GM18868 (cell line): ENCODE measurements around the gene HPSE2.

Source experiments
- ATAC-seq: cut with Tn5 transposase; IDR thresholded peaks from one replicate; pipeline ENCODE4 v1.9.1; 2021; ENCODE audit warnings: mild to moderate bottlenecking, moderate library complexity; ENCODE audit not compliant: unreplicated experiment

HPSE2 gene

DNA sequence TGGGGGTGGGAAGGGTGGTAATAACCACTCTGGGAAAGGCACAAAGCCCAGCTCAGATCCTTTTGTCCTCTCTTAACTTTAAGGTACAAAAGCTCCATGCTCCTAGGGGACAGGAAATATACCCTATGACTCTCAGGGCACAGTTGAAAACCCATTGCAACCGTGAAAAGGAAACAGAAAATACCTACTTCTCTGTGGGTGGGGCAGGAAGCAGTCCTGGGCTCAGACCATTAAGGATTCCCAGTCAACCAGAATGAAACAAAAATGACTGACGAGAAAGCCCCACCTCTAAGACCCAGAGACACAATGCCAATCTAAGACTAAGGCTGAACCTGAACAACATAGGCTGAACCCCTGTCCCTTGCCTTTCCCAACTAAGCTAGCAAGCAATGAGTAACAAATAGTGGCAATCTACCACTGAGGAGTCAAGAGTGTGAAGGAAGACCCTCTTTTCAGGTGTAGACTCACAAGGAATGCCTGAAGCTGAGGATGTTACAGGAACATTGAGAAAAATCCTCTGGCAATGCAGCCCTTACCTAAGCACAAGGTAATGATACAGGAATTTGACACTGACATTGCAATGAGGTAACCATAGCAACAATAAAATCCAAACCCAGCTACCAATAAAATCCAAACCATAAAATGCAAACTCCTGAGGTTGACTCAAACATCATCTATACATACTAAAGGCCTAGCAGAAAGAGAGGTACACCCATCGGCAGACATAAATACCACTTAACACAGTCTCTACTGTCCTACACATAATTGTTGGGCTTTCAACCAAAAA, 380.1 kb downstream of the HPSE2 start:
- ATAC-seq, result no peak

DNA sequence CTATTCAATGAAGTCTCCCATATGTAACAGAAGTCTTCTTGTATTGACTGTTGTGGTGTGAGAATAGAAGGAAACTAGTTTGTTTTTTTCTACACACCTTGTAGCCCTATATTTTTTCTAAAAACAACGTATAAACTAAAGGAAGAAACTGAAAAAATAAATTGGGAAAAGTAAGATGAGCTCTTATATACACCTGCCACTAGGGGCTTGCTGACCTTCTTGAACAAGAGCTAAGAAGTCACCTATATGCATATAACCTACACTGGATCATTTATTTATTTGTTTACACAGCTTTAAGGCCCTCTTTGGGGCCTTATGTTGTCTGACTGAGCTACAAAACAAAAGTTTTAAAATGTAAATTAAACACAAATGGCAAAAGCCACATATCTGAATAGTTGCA, 383.0 kb downstream of the HPSE2 start:
- no peak for ATAC-seq

DNA sequence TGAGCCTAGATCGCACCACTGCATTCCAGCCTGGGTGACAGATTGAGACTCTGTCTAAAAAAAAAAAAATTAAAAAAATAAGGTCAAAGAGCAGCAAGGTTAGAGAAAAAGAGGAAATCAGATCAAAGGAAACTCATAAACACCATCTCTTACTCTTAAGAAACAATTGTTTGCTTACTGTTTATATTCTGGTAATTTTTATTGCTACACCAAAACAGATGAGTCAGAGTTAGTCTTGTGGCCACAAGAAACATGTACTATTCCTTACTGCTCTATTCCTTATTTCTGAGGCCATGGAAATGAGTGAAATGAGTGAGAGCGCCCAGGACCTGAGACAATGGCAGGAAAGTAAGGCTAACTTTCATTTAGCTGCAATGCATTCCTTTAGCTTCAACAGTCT, 387.3 kb downstream of the HPSE2 start:
- no peak for ATAC-seq

DNA sequence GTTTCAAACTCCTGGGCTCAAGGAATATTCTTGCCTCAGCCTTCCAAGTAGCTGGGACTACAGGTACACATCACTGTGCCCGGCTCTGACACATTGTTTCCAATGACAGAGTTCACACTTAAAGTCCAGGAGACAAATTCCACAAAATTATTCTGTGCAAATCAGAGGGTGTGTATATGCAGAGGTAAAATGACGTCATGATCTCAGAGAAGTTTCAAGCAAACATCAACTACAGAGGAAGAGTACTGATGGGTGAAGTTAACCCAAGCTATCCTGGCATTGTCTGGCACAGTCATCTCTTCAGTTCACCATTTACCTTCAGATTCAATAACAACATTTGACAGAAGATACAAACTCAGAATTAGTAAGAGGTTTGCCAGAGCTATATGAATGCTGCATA, 388.9 kb downstream of the HPSE2 start:
- no peak for ATAC-seq

DNA sequence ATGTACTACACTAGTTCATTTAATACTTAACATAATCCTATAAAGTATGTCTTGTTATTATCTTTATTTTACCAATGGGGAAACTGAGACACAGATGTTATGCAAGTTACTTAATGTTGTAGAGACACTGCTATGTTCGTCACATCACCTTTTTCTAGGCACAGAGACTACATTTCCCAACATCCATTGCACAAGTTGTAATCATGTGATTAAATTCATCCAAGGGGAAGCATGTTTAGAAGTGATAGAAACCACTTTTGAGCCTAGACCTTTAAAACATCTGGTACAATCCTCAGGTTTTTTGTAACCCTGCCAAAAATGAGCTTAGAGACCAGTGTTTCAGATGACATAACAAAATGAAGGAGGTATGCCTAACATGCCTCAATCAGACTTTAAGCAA, 402.1 kb downstream of the HPSE2 start:
- no peak for ATAC-seq

DNA sequence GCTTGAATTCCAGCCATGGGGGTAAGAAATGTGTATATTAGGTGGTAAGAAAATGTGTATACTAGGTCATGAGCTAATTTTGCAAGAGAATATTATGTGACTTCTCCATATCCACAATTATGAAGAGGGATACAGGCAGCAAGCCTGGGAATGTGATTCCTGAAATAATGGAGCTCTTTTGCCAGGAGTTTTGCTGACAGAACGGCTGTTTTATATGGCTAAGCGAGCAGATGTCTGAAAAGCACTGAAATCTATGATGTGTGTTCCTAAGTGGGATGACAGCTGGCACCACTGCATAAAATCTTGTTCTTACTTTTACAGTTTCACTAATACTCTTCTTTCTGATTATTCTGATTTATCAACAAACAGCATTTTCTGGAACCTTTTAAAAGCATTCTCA, 402.9 kb downstream of the HPSE2 start:
- ATAC-seq, result no peak

DNA sequence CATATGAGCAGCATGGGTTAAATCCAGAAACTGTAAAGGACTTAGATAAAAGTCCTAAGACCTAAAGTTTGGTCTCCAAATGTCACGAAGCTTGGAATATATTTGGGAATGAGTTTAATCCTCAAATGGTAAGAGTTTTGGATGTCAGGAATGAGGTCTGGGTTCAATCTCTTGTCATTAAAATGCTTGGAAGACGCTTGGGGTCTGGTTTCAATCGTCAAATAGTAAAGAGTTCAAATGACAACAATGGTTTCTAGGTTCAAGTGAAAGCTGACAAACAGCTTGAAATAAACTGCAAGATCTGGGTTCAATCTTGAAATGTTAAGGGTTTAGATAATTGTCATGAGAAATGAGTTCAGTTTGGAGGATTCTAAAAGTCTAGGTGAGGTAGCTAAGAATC, 403.5 kb downstream of the HPSE2 start:
- ATAC-seq, result no peak

DNA sequence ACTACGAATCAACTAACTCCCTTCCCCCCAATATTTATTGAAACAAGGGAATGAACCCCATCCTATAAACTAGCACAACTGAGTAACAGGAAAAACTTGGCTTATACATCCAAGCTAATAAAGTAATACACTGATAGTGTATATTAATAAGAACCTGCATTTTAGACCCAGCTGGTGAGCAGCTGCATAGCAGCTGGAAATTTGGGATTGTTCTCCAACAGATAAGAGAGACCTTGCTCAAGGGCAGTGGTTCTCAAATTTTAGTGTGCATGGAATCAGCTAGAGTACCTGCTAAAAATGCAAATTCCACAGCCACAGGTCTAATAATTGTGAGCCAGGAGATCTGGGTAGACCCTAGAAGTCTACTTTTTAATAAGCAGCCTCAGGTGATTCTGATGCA, 404.3 kb downstream of the HPSE2 start:
- ATAC-seq, result no peak

DNA sequence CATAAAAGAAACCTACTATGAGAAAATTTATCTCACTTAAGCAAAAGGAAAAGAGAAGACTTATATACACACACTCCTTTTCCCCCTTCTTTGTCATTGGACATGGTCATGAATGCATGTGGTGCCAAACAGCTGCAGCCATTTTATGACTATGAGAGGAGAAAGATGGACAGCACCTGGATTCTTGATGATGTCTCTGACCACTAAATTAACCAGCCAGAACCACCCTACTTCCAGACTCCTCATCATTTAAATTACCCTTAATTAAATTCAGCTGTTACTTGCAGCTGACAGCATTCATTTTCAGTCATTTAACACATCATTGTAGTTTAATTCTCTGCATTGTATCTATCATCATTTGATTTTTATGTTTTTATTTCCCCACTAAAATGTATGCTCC, 409.9 kb downstream of the HPSE2 start:
- no peak for ATAC-seq

DNA sequence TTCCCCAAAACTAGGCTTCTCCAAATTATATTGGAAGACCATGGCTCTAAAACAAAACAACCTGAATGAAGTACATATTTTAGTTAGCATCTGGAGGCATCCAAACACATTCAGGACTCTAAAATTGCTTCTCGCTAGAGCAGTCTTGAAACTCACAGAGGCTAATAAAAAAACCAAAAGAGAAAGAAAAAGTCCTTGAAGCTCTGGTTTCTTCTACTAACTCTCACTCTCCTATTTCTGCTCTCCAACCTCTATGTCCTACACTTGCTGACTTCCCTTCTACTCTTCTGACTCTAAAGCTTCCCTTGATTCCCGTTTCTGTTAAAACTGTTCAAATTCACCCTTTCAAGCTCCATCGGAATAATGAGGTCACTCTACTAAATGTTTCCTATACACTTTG, 418.3 kb downstream of the HPSE2 start:
- ATAC-seq, result no peak

DNA sequence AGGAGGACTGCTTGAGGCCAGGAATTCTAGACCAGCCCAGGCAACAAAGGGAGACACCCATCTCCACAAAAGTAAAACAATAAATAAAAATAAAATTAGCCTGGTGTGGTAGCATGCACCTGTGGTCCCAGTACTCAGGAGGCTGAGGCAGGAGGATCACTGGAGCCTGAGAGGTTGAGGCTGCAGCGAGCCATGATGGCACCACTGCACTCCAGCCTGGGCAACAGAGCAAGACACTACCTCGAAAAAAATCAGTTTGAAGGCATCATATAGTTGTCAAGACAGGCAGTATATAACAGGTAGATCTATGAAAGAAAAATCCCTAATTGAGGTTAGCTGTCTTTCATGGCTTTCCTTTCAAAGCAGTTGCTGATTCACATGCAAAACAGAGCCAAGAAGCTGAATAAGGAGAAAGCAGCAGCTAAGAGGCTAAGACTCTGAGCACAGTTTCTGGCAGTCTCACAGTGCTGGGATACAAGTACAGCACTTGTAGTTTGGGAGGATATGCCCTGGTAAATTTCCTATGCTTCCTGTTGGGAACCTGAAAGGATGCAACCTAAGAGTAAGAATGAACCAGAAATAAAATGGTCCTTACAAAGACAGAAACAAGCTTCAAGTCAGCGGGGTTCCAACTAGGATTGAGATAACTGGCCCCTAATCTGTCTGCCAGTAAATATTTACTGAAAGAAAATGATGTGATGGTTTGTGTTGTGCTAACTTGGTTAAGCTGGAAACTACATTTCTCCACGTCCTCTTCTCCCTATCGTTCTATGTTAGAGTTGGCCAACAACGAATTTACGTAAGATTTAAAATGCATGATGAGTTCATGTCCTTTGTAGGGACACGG, 420.4 kb downstream of the HPSE2 start:
- ATAC-seq, result no peak

DNA sequence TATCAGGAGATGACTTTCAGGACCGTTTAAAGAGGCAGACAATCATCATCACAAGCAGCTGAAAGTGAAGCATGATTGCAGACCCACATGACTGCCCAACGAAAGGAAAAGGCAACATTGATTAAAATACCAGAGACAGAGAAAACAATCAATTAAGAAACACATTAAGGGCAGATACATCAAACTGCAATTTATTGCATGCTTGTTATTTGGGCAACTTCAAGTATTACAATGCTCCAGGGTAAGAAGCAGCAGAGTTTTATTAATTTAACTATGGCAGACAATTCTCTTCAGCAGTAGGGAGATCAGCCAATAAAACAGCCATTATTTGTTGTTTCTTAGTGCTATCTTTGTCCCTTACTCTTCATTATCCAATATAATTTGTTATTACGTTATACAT, 421.2 kb downstream of the HPSE2 start:
- ATAC-seq, result no peak

DNA sequence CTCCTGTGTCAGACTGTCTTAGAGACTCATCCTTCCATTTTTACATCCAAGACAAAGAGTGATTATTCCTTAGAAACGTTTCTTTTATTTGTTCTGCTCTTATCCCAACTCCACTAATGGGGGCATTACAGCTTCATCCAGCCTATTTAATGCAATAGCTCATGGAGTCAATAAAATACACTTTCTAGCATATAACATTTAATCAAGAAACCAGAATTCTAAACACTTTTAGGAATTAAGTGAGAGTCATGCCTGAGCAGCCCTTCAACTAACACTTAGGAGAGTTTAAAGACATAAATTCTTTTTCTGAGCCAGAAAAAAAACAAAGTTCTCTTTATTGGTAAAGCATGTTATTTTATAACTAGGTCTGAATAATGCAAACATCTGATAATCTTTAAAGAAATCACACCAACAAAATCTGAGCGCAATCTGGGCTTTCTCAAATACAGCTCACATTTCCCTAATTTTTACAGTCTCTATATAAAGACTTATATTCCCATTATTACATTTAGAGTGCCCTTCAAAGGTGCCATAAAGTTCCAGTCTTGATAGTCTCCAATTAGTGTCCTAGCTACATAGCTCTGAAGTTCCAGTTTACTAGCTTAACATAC, 427.3 kb downstream of the HPSE2 start:
- ATAC-seq, result no peak

DNA sequence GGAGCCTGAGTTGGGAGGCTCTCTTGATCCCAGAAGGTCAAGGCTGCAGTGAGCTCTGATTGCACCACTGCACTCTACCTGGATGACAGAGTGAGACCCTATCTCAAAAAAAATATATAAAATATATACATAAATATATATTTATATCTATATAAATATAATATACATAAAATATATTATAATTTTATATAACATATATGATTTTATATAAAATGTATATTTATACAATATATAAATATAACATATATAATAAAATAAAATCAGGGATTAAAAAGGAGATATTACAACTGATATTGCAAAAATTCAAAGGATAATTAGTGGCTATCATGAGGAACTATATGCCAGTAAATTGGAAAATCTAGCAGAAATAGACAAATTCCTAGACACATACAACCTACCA, 435.4 kb downstream of the HPSE2 start:
- ATAC-seq, result no peak

DNA sequence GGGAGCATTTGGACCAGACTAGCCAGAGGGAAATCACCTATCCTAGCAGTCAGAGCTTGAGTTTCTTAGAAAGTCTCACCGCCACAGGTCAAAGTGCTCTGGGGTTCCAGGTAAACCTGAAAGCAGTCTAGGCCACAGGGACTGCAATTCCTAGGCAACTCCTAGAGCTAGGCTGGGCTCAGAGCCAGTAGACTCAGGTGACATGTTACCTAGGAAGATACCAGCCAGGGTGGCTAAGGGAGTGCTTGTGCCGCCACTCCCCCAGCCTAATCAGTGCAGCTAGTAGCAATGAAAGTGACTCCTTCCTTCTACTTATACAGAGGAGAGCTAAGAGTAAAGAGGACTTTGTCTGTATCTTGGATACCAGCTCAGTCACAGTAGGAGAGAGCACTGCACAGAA, 440.2 kb downstream of the HPSE2 start:
- ATAC-seq, result no peak

DNA sequence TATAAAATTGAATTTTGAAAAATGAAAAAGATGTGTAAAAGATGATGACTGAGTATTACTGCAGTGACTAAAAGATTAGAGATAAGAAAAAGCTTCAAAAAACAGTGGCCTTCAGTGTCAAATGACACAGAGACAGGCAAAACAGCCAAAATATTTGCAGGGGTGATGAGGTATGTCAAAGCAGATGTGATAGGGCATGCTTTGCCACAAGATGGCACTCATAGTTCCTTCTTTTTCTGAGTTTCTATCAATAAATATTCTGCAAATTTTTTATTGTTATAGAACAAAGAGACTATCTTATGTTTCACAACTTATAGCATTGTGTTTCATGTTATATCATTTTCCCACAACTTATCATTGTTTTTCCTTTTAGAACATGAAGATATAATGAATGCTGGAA, 444.8 kb downstream of the HPSE2 start:
- no peak for ATAC-seq

DNA sequence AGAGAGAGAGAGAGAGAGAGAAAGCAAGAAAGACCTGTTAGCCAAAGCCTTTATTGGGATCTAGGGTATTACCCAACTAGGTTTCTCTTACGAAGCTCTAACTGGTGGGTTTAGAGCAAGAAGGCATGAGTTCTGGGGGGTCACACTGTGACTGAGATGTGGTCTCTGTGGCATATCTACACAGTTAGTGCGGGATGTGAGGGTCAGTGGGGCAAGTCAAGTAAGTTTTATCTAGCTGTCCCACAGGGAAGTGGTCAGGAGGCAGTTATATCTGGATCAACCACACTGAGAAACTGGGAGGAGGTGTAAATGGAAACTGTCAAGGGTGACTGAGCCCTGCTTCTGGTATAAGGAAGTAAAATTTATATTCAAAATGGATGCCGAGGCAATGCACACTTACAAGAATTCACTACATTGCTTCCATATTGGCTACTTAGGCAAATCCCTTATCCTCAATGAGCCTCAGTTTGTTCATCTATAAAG, 457.3 kb downstream of the HPSE2 start:
- ATAC-seq, result no peak

DNA sequence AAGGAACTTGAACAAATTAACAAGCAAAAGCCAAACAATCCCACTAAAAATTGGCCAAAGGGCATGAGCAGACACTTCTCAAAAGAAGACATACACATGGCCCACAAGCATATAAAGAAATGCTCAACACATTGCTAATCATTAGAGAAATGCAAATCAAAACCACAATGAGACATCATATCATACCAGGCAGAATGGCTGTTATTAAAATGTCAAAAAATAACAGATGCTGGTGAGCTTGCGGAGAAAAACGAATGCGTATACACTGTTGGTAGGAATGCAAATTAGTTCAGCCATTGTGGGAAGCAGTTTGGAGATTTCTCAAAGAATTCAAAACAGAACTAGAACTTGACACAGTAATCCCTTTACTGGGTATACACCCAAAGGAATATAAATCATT, 477.2 kb downstream of the HPSE2 start:
- no peak for ATAC-seq

DNA sequence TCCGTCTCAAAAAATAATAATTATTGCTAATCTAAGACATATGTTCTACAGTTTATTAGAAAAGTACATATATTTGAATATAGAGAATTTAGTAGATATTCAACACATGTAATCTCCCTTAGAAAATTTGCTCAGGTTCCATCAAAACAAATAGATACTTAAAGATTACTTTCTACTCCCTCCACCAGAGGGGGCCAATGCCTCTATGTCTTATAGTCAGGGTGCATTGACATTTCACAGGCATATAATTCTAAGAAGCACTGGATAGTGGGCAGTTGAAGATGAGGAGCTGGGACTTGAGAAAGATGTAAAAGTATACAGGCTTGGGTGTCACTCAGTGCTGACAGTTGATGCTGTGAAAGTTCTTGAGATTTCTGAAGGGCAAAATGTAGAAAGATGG, 487.4 kb downstream of the HPSE2 start:
- ATAC-seq, result peak; percentile 47

DNA sequence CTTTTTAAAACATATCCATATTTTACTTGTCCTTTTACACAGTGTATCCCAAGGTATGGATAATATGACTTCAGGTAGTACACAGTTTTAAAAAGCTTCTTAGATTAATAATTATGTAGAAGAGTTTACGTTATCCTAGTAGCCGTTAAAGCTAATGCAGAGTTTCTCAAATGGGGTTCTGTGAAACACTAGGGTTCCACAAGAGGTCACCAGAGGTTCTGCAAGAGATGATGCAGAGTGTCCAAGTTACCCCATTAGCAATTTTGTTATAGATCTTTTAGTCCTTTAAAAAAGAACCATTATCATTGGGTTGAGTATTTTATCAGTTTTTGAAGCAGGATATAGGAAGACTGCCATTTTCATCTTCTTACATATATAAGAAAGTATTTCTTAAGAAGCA, 490.0 kb downstream of the HPSE2 start:
- ATAC-seq, result no peak

DNA sequence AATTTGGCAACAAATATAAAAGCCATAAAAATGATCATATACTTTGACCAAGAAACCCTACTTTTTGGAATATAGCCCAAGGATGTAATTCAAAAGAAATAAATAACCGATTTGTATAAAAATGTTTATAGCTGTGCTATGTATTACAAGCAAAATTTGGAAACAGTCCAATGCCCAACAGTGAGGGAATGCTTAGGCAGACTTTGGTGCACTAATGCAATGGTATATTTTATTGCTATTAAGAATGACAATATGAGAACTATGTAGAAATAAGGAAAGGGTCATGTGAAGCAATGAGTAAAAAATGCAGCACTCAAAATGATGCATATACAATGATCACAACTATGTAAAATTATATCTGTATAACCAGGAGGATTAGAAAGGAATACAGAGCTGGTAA, 515.1 kb downstream of the HPSE2 start:
- no peak for ATAC-seq

DNA sequence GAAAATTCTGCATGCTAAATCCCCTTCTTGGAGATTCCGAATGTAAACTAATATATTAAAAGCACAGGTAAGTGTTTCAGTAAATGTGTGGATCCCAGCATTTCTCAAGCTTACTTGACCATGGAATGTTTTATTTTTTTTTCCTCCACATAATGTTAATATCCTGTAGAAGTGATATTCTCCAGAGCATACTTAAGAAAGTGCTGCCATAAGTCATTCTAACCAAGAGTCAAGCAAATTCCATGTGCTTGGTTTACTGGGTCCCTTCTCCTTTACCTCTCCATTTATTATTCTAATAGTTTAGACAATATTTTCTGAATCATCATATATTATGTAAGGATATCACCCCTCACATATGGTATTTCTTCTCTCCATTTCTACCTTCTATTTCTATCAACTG, 522.1 kb downstream of the HPSE2 start:
- no peak for ATAC-seq
